GM10847 (cell line): ENCODE results near the gene AMT.

Experiments used
- POLR2A ChIP-seq: IDR thresholded peaks from 2 replicates; pipeline ENCODE4 v1.6.1; 2011; ENCODE audit not compliant: insufficient read length; ENCODE audit errors: extremely low read depth

Gene AMT

DNA sequence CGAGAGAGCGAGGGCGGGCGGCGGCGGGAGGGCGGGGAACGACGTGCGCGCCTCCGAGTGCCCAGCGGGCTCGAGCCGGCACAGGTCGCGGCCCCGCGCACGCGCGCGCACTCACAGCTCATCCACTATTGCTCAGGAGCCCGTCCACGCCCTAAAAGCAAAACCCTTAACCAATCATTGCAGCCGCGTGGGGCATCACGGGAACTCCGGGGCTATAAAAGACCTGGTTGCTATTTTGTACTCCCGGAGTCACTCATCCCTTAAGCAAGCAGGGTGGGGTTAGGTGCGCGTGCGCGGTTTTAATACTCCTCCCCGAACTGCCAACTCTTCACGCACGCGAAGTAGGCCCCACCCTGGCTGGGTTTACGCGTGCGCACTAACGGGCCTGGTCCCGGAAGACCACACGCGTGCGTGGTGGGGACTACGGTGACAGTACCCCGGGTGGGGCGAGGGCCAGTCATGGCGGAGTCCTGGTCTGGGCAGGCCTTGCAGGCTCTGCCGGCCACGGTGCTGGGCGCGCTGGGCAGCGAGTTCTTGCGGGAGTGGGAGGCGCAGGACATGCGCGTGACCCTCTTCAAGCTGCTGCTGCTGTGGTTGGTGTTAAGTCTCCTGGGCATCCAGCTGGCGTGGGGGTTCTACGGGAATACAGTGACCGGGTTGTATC lies 10.2 kb downstream of the AMT start, which contains the start of the genes RHOA and TCTA:
RHOA (minus strand) TSS at position 9 of the 664 bp plus-strand sequence. CDS start 36,387 bp downstream, outside the sequence.
TCTA (plus strand) TSS at position 456 of the 664 bp plus-strand sequence; CDS start at position 460, 4 bp downstream.
- peak; percentile 95 for TF ChIP-seq POLR2A

DNA sequence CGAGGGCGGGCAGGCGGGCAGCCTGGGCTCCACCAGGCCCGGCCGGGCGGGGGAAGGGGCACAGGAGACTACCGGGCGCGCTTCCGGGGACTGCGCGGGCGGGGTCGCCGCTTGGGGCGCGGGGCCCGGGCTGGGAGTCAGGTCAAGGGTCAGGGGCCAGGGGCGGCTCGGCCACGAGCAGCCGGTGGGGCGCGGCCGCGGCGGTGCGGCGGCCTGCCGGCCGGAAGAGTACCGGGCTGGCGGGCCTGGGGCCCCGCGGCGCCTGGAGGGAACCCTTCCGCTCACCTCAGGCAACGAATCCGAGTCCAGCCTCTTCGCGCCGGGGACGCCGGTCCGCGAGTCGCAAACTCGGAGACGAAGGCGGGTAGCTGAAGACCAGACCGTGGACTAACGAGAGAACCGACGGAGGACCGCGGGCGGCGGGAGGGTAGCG lies 10.7 kb downstream of the AMT start:
- no peak for TF ChIP-seq POLR2A

DNA sequence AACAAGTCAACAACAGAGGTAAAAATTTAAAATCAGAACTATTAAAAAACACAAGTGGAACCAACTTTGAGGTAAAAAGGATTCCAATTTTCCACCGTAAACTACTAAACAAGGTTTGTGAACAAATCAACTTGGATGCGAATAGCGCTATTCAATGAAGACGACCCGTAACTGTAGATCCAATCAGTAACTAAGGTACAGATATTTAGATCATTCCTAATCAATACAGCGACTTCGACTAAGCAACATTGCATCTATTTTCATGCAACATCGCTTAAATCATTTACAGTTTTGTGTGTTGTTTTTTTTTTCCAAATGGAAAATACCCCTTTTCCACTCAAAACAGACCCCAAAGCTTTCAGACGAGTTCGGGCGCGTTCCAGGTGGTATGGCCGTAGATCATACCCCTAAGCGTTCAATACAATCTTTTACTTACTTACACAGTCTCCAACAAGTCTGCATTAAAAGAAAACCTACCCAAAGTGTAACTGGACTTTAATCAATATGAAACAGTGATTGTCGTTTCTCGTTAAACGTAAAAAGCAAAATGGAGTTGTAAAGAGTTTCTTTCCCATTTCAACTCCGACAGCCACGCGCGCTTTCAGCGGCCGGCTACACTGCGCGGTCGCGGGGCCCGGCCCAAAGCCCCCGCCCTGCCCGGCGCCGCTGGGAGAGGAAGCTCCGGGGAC lies 11.3 kb downstream of the AMT start:
- TF ChIP-seq POLR2A: no peak

DNA sequence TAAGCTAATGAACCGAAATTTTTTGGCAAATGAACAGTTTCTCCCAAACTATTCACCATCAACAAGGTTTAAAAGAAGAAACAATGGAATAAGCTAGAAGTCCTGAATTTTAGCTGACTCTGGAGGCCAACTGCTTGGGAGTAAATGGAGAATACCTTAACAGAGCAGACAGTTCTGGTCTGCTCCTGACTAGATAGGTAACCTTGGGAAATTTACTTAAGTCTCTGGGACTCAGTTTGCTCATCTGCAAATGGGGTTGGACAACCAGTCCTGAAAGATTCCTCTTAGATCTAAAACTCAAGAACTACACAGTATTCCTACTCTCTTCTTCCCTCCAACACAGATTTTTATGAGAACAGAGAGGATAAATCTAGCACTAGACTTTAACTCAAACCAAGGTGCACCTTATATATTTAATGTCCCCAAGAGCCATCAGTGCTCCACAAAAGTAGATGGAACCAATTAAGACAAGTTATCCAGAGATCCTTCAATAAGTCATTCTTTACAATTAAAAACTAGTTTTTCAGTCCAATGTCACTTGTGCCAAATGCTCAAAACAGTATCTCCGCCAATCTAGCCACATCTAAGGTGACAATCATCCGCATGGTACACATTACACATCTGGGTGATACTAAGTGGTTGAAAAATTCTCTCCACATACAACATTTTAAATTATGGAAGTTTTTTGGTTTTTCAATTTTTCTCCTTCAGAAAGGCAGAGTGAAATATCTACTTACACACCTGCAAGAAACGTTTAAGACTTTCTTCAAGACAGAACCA lies 12.0 kb downstream of the AMT start:
- no peak for TF ChIP-seq POLR2A

DNA sequence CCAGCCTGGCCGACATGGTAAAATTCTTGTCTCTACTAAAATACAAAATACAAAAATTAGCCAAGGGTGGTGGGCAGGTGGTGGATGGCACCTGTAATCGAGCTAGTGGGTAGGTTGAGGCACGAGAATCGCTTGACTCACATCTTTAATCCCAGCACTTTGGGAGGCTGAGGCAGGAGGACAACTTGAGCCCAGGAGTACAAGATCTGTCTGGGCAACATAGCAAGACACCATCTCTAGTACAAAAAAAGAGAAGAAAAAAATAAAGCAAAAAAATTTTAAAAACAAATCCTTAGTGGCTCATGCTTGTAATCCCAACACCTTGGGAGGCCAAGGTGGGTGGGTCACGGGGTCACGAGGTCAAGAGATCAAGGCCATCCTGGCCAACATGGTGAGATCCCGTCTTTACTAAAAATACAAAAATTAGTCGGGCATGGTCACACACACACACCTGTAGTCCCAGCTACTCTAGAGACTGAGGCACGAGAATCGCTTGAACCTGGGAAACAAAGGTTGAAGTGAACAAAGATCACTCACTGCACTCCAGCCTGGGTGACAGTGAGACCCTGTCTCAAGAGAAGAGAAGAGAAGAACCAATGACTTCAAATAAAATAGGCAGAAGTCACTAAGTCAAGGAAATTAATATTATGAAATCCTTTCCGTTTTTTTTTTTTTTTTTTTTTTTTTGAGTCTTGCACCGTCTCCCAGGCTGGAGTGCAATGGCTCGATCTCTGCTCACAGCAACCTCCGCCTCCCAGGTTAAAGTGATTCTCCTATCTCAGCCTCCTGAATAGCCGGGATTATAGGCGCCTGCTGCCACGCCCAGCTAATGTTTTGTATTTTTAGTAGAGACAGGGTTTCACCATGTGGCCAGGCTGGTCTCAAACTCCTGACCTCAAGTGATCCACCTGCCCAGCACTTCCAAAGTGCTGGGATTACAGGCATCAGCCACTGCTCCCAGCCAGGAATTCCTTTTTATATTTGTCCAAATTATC lies 15.4 kb downstream of the AMT start:
- no peak for TF ChIP-seq POLR2A

DNA sequence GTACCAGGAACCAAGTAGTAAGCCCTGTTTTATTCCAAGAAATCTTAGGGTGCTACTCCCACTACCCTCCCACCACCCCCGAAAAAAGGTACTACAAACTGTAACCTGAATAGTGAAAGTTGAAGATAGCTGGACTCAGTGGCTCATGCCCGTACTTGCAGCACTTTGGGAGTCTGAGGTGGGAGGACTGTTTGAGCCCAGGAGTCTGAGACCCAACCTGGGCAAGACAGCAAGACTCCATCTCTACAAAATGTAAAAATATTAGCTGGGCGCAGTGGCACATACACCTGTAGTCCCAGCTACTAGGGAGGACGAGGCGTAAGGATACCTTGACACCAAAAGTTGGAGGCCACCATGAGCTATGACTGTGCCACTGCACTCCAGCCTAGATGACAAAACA lies 18.4 kb downstream of the AMT start:
- TF ChIP-seq POLR2A: no peak

DNA sequence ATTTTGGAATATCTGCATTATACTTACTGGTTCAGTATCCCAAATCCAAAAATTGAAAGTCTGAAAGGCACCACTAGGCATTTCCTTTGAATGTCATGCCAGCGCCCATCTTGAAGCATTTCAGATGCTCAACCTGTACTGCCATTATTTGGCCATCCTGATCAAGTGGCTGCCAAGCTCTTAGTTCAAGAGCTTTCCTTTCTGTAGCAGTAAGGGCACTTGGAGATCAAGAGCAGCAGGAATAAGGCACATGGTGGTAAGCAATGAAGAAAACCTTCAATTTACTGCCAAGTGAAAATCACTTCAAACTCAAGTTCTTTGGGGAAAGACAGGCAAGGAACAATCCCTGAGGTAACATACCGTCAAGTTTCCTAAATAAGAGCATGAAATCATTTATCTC lies 20.5 kb downstream of the AMT start:
- TF ChIP-seq POLR2A: no peak

DNA sequence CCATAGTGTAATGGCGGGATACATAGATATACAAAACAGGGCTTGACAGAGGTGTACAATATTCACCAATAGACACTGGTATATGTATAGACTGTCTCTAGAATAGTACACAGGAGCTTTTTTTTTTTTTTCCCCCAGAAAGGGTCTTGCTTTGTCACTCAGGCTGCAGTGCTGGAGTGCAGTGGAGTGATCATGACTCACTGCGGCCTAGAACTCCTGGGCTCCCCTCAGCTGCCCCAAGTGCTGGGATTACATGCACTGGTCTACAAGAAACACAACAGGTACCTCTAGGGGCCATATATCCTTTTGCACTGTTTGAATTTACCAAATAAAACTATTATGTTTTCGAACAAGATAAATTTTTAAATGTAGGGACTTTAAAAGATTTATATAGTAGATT lies 22.8 kb downstream of the AMT start:
- TF ChIP-seq POLR2A: no peak

DNA sequence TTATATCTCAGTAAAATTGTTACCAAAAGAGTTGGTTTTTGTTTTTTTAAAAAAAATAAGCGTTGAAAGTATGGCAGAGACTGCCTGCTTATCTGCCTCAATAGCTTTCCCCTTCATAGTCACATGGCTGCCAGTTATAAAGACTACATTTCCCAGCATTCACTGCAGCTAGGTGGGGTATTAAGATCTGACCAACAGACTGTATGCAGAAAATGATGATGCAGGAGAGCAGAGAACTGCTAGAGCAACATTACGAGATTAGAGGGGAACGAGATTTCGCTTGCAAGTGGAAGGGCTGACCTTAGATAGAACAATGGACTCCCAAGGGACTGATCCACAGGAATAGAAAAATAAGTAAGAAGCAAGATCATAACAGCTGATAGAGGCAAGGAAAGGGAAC lies 24.8 kb downstream of the AMT start:
- TF ChIP-seq POLR2A: no peak

DNA sequence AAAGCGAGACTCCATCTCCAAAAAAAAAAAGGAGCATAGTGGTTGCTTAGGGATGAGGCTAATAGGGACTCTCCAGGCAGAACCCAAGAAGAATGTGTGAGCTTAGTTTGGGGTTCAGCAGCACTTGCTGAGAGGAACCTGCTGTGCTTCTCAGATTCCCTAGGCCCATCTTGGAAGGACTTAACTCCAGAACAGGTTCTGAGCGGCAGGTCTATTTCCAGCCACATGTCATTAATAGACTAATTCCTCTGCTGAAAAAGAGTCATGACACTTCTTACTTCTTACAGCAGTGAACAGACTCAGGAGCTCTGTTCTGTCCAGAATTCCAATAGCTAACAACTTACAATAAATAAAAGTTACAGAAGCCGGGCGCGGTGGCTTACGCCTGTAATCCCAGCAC lies 33.0 kb downstream of the AMT start:
- no peak for TF ChIP-seq POLR2A

DNA sequence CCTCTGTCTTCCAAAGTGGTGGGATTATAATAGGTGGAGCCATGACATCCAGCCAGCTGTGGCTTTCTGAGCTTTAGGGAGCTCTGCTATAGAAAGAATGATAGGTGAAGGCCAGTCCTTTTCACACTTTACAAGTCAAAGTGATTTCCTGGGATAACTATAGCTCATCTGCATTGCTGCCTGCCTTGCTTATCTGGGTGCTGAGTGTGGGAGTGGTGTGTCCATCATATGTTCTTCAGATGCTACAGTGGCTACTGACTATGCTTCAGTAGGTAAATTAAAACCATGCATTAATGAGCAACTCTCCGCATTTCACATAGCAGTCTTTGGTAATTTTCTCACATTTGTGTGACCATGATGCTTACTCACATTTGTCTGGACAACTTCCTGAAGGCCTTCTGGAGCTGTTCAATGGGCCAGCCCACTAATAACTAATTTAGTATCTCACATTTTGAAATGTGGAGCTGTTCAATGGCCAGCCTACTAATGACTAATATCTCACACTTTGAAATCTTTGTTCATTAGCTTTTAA lies 33.9 kb downstream of the AMT start:
- no peak for TF ChIP-seq POLR2A

DNA sequence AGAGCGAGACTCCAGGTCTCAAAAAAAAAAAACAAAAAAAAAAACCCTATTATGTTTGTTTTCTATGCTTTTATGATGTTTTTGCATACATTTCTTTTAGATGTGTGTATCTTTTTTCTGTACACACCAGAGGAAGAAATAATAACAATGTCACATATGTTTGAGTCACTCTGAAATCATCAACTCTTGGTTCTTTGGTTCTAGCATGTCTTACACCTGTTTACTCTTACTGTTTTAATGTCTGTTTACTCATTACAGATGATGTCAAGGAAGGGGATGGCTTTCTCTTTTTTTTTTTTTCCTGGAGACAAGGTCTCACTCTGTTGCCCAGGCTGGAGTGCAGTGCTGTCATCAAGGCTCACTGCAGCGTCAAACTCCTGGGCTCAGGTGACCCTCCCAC lies 34.6 kb downstream of the AMT start:
- no peak for TF ChIP-seq POLR2A

DNA sequence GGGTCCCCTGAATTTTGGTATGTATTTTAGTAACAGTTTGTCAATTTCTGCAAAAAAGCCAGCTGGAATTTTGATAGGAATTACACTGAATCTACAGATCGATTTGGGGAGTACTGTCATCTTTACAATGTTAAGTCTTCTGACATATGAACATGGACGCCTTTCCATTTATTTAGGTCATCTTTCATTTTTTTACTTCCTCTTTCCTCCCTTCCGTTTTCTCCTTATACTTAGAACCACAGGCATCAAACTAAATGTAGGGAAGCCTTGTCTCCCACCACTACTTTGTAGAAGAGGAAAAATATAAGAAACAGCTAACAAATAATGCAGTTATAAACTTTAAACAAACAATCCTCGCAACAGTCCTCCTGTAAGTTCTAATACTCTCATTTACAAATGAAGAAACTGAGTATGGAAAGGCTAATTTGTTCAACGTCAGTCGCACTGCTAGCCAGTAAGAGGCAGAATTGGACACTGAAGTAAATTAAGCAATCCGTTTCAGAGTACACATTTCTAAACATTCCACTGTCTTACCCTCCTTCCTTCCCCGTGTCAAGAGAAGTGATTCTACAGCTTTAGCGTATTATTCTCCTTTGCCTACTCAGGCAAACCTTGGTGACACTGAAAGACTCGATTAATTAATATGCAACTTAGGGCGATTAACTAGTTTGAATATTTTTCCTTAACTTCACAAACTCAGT lies 36.1 kb downstream of the AMT start:
- no peak for TF ChIP-seq POLR2A

DNA sequence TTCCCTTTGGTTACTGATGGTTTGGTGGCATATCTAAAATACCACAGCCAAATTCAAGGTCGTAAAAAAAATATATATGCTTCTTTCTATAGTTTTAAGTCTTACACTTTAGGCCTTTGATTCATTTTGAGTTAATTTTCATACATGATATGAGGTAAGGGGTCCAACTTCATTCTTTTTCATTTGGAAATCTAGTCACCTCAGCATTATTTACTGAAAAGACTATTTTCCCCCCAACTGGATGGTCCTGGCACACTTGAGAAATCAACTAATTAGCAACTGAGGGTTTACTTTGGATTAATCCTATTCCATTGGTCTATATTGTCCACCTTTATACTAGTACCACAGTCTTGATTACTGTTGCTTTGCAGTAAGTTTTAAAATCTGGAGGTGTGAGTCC lies 36.7 kb downstream of the AMT start:
- no peak for TF ChIP-seq POLR2A
